Measurements from ENCODE around the gene PCCA.
"Not testable (repeated sequence)": the region's sequence is repeated elsewhere in the genome, so short reads cannot be mapped to it uniquely, and the experiment has no call there.

- TF ChIP-seq CTCF (IDR thresholded peaks at IDR 0.05; ENCODE audit: low read depth, low read length, missing input control); FOXA2 (IDR thresholded peaks at IDR 0.05); MAX (IDR thresholded peaks at IDR 0.05); TAF1 (conservative IDR thresholded peaks at IDR 0.05); REST (IDR thresholded peaks at IDR 0.05); GABPA (IDR thresholded peaks at IDR 0.05 in 1 of 2, conservative IDR thresholded peaks at IDR 0.05 in 1 of 2); ATF3 (IDR thresholded peaks at IDR 0.05); FOXA1 (IDR thresholded peaks at IDR 0.05); YY1 (IDR thresholded peaks at IDR 0.05); JUND (IDR thresholded peaks at IDR 0.05); SP1 (IDR thresholded peaks at IDR 0.05); ZBTB33 (IDR thresholded peaks at IDR 0.05); HNF4G (IDR thresholded peaks at IDR 0.05); EGR1 (IDR thresholded peaks at IDR 0.05; ENCODE audit: low read depth in 2 of 2): not testable (repeated sequence)
Observed at GRCh38 chr13:100577239-100577638, 488.3 kb downstream of the PCCA start.

Data from liver (tissue), 3 donors.